K562 (cell line): ENCODE data around the gene TACR2.

Experiments used
- SP1 ChIP-seq: sonication (generic); formaldehyde crosslinking; IDR thresholded peaks from 2 replicates; pipeline ENCODE4 v1.8.1; 2022; ENCODE audit warnings: mild to moderate bottlenecking, missing genetic modification reagents
- ZNF263 ChIP-seq: sonication (generic); formaldehyde crosslinking; IDR thresholded peaks from 2 replicates; pipeline ENCODE4 v1.8.0; 2022; ENCODE audit warnings: mild to moderate bottlenecking, missing genetic modification reagents, borderline replicate concordance
- TF ChIP-seq, protein P1 (sequence below), 3 experiments: IDR thresholded peaks in 2 of 3; conservative IDR thresholded peaks in 1 of 3; 2 replicates each; pipeline ENCODE4 v1.5.1; 2011 to 2012; ENCODE audit warnings: low read length in 3 of 3, mild to moderate bottlenecking in 3 of 3, control low read depth in 2 of 3, improper control_type of control experiment in 1 of 3, inconsistent platforms in 1 of 3, low read depth in 1 of 3, mixed read lengths in 1 of 3, moderate library complexity in 1 of 3; ENCODE audit not compliant: insufficient read depth in 2 of 3

GRCh38 chr10:69463886-69464285, 47.2 kb upstream of the TACR2 start:
- TF ChIP-seq, protein P1, sequence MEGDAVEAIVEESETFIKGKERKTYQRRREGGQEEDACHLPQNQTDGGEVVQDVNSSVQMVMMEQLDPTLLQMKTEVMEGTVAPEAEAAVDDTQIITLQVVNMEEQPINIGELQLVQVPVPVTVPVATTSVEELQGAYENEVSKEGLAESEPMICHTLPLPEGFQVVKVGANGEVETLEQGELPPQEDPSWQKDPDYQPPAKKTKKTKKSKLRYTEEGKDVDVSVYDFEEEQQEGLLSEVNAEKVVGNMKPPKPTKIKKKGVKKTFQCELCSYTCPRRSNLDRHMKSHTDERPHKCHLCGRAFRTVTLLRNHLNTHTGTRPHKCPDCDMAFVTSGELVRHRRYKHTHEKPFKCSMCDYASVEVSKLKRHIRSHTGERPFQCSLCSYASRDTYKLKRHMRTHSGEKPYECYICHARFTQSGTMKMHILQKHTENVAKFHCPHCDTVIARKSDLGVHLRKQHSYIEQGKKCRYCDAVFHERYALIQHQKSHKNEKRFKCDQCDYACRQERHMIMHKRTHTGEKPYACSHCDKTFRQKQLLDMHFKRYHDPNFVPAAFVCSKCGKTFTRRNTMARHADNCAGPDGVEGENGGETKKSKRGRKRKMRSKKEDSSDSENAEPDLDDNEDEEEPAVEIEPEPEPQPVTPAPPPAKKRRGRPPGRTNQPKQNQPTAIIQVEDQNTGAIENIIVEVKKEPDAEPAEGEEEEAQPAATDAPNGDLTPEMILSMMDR (IDR thresholded peaks at IDR 0.05 in 2 of 3, conservative IDR thresholded peaks at IDR 0.05 in 1 of 3; ENCODE audit: insufficient read depth in 2 of 3, low read depth in 1 of 3, low read length in 3 of 3), result no peak
- TF ChIP-seq ZNF263, result no peak
- TF ChIP-seq SP1 (CRISPR knock-in tag), result no peak
